DMS79 (cell line): Measurements from ENCODE around the gene MAGT1.
"Not testable (repeated sequence)": the region's sequence is repeated elsewhere in the genome, so short reads cannot be mapped to it uniquely, and the experiment has no call there.

Source experiments
- DNase-seq: peaks from one replicate; lab custom pipeline; 2025; lab: John Stamatoyannopoulos, UW

The MAGT1 gene

GRCh38 chrX:77894921-77895886, at the start of gene MAGT1:
Gene MAGT1, minus strand, starts transcription at chrX:77895435. Its CDS starts 25 bp downstream, at chrX:77895410.
- DNase-seq, result peak; percentile 81

GRCh38 chrX:77945031-77945430, 49.8 kb upstream of the MAGT1 start:
- not testable (repeated sequence) for DNase-seq

- DNase-seq, result no peak
Measured at GRCh38 chrX:77938083-77938680, 42.9 kb upstream of the MAGT1 start.

- no peak for DNase-seq
Measured at GRCh38 chrX:77937291-77937690, 42.1 kb upstream of the MAGT1 start.

- no peak for DNase-seq
Measured at GRCh38 chrX:77936299-77936698, 41.1 kb upstream of the MAGT1 start.

GRCh38 chrX:77935886-77936285, 40.7 kb upstream of the MAGT1 start:
- no peak for DNase-seq

GRCh38 chrX:77930581-77930980, 35.3 kb upstream of the MAGT1 start:
- no peak for DNase-seq

- DNase-seq, result no peak
Measured at GRCh38 chrX:77925764-77926163, 30.5 kb upstream of the MAGT1 start.

GRCh38 chrX:77924320-77924859, 29.2 kb upstream of the MAGT1 start:
- DNase-seq, result no peak

- no peak for DNase-seq
Measured at GRCh38 chrX:77922787-77923186, 27.6 kb upstream of the MAGT1 start.

- not testable (repeated sequence) for DNase-seq
Measured at GRCh38 chrX:77919370-77919769, 24.1 kb upstream of the MAGT1 start.

- no peak for DNase-seq
Measured at GRCh38 chrX:77918568-77918967, 23.3 kb upstream of the MAGT1 start.

GRCh38 chrX:77917294-77917933, 22.2 kb upstream of the MAGT1 start:
- DNase-seq, result no peak

- DNase-seq, result peak; percentile 76
Measured at GRCh38 chrX:77910108-77910840, 15.0 kb upstream of the MAGT1 start, which contains the start of gene ATP7A. Gene ATP7A, plus strand, starts transcription at chrX:77910693. Its CDS starts 60,949 bp downstream, at chrX:77971642.

- DNase-seq, result no peak
Measured at GRCh38 chrX:77901506-77901905, 6.3 kb upstream of the MAGT1 start.

- no peak for DNase-seq
Measured at GRCh38 chrX:77900688-77901087, 5.5 kb upstream of the MAGT1 start.

- peak; percentile 89 for DNase-seq
Measured at GRCh38 chrX:77899081-77899828, 4.0 kb upstream of the MAGT1 start, which contains the start of gene COX7B. Gene COX7B, plus strand, starts transcription at chrX:77899468. Its CDS starts 86 bp downstream, at chrX:77899554.

GRCh38 chrX:77893713-77894112, 1.5 kb downstream of the MAGT1 start:
- no peak for DNase-seq

GRCh38 chrX:77892887-77893286, 2.3 kb downstream of the MAGT1 start:
- DNase-seq, result no peak

- DNase-seq, result not testable (repeated sequence)
Measured at GRCh38 chrX:77881418-77881817, 13.8 kb downstream of the MAGT1 start.

- no peak for DNase-seq
Measured at GRCh38 chrX:77875372-77875771, 19.9 kb downstream of the MAGT1 start.
